GM19372 (cell line): ENCODE measurements around the gene TK2.
"Not testable (repeated sequence)": the region's sequence is repeated elsewhere in the genome, so short reads cannot be mapped to it uniquely, and the experiment has no call there.

Experiments
- ATAC-seq: cut with Tn5 transposase; IDR thresholded peaks from one replicate; pipeline ENCODE4 v1.9.1; 2021; ENCODE audit warnings: mild to moderate bottlenecking, low read depth, moderate library complexity; ENCODE audit not compliant: unreplicated experiment

Gene TK2

GRCh38 chr16:66549284-66550131, at the start of gene TK2:
TSS of gene TK2 (minus strand) at chr16:66550122. CDS start at chr16:66550061, 61 bp downstream.
- no peak for ATAC-seq

GRCh38 chr16:66598111-66598510, 48.2 kb upstream of the TK2 start:
- ATAC-seq = no peak

GRCh38 chr16:66596986-66597848, 47.3 kb upstream of the TK2 start:
- no peak for ATAC-seq

DNA sequence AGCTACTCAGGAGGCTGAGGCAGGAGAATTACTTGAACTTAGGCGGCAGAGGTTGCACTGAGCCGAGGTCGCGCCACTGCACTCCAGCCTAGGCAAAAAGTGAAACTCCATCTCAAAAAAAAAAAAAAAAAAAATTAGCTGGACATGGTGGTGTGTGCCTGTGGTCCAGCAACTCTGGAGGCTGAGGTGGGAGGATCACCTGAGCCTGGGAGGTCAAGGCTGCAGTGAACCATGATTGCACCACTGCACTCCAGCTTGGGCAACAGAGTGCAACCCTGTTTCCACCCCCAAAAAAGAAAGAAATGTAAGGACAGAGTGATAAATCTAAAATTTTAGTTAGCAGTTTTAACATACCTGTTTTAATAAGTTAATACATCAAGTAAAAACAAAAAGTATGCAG, 46.6 kb upstream of the TK2 start:
- not testable (repeated sequence) for ATAC-seq

DNA sequence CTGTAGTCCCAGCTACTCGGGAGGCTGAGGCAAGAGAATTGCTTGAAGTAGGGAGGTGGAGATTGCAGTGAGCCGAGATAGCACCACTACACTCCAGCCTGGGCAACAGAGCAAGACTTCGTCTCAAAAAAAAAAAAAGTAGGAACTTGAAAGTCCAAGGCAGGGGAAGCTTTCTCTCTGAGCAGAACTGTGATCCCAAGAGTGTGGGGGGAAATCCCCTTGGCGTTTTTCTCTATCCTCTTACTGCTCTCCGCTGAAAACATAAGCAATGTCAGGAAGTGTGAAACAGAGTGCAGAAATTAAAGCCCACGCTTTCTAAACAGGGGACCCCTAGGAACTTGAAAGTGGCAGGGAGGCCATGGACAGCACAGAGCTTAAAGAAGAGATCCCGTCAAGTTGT, 44.8 kb upstream of the TK2 start:
- no peak for ATAC-seq

DNA sequence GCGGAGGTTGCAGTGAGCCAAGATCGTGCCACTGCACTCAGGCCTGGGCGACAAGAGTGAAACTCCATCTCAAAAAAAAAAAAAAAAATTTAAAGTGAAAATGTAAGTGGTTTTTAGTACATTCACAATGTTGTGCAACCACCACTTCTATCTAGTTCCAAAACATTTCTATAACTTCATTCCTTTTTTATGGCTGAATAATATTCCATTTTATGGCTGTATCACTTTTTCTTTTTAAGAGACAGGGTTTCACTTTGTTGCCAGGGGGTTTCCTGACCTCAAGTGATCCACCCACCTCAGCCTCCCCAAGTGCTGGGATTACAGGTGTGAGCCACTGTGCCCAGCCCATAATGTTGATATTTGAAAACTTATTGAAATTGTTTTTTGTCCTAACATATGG, 42.9 kb upstream of the TK2 start:
- no peak for ATAC-seq

DNA sequence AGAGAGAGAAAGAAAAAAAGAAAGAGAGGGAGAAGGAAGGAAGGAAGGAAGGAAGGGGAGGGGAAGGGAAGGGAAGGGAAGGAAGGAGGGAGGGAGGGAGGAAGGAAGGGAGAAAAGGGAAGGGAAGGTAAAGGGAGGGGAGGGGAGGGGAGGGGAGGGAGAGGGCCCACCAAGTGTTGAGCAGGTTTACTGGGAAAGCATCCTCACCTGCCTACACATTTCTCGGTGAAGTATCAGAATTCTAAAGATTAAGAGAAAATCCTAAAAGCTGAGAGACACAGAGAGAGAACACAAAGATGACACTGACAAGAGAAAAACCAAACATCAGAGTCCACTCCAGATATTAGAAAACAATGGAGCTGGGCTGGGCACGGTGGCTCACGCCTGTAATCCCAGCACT, 42.3 kb upstream of the TK2 start:
- ATAC-seq = no peak

GRCh38 chr16:66591018-66591417, 41.1 kb upstream of the TK2 start:
- no peak for ATAC-seq

DNA sequence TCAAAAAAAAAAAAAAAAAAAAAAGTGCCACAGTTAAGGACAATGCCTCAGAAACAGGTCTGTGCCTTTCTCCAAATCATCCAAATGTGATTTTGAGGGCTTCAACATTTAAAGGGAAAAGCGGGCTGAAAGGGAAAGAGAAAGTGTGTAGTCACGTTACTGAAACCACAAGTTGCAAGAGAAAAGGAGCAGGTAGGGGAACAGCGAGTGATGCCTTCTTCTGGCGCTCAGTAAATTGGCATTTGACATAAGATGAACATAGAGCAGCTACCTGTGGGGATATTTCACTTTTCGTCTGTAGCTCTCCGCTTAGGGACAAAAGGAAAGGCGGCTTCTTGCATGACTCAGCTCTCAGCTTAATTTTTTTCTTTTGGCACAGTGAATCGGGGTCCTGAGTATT, 40.4 kb upstream of the TK2 start:
- ATAC-seq = no peak

DNA sequence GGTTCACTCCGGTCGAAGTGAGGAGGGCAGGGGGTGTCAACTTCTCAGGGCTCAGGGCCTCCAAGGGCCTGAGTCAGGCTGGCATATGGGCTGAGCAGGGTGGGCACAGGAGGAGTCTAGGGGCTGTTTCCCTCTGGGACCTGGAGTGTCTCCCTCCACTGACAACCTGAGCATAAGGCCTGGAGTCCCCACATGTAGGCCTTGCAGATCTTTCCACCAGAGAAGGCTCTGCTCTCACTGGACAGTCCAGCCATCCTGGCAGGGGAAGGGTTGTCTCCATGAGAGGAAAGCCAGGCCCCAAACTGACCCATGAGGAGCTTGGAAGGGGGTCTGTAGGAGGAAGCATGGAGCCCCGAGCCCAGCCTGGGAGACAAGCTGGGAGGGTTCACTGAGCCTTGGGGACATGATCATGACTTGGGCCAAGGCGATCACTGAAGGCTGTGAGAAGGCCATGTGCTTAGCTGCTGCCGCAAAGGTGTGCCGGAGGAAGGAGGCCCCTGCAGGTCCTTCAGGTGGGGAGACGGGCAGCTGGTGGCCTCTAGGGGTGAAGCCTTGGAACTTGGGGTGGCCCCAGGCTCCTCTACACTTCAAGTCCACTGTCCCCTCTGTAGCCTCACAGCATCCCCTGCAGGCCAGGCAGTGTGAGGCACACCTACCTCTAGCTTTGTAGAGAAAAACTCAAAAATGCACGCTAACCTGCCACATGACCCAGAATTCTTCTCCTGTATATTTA, 39.2 kb upstream of the TK2 start:
- ATAC-seq = peak; percentile 86

DNA sequence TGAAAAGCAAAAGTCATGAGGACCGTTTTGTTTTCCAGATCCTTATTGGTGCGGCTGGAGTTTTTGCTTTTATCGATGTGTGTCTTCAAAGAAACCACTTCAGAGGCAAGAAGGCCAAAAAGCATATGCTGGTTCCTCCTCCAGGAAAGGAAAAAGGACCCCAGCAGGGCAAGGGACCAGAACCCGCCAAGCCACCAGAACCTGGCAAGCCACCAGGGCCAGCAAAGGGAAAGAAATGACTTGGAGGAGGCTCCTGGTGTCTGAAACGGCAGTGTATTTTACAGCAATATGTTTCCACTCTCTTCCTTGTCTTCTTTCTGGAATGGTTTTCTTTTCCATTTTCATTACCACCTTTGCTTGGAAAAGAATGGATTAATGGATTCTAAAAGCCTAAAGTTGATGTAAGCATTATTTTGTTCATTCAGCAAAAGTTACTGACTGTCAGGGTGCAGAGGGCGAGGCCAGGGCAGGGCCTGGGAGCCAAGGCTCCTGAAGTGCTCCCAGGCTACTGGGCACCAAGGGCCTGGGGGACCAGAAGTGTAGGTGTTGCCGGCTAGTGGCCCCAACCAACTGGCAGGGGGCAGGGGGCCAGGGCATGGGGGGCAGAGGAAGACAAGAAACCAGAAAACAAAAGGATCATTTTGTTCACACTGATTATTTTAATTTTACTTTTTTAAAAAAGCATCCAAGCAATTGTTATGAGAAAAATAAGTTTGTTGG, 38.1 kb upstream of the TK2 start:
- ATAC-seq = no peak

- no peak for ATAC-seq
These were observed 35.7 kb upstream of the TK2 start for GRCh38 chr16:66585481-66586239.

DNA sequence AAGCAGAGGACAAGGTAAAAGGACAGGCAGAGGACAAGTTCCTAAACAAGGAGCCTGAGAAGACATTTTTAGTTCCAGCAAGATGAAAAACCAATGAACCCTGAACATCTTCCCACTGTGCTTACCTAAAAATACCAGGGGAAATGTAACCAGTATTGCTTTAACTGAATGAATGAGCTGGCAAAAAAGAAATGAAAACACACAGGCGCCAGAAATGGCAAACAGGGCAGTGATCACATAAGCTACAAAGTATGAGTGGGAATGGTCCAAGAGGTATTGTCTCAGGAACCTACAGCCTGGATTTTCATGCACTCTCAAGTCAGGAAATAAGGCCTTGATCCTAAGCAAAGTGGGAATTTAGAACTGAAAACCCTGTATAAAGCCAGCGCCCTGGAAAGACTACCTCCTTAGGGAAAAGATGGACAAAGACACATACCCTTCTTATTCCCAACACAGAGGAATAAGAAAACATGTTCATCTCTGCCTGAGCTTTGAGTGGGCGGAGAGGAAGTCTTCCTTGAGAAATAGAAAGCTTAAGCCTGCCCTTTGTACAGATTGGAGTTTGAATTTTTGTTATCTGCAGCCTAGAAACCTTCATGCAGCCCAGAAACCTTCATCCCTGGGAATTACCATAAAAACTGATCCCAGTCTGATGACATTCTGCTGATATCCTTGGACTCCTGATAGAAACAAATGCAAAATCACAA, 31.5 kb upstream of the TK2 start:
- ATAC-seq = no peak

- ATAC-seq = no peak
These were observed 30.8 kb upstream of the TK2 start for GRCh38 chr16:66580605-66581209.

DNA sequence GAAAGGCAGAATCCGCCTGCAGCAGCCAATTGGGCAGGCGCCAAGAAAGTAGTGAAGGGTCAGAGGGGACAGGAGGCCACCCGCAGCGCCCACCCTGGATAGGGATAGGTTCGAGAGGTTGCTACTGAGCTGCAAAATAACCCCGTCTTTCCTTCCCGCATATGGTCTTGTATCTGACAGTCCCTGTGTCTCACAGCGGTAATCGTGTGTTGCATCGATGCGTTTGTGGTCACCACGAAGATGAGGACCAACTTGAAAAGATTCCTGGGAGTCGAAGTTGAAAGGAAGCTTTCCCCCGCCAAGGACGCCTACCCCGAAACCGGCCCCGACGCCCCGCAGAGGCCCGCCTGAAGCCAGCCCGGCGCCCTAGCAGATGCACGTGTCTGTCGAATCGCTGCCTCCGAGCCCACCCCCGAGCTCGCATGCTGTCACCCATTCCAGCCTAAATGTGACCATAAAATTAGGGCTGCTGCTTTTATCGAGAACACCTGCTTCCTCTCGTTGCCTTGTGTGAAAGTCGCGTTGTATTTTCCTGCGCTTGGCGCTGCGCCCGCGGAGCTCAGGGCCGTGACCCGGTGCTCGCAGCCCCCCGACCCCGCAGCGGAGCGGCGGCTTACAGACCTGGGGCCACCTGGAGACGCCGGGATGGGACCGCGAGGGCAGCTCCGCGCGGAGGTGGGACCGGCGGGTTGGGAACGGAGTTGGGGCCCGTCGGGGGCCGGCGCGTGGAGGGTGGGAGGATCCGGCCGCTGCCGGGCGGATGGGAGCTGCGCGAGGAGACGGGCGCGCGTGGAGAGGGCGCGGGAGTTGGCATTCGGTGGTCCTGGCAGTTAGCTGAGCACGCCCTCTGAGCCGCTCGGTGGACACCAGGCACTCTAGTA, 29.0 kb upstream of the TK2 start, which contains the start of gene CMTM2:
CMTM2 (plus strand) TSS at position 813 of the 881 bp plus-strand sequence. CDS start 145 bp downstream, outside the sequence.
- no peak for ATAC-seq

DNA sequence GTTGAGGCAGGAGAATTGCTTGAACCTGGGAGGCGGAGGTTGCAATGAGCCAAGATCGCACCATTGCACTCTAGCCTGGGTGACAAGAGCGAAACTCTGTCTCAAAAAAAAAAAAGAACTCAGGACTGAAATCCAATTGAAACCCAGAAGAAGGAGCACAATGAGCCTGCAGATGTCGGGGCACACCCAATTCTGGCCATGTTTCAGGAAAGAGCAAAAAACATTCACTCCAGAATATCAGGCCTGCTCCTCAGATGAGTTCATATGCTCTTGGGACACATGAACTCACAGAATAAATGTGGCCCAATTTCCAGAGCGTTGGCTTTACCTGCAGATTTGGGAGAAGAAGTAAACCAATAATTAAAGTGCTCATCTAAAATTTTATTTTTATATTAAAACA, 26.4 kb upstream of the TK2 start:
- ATAC-seq = no peak

DNA sequence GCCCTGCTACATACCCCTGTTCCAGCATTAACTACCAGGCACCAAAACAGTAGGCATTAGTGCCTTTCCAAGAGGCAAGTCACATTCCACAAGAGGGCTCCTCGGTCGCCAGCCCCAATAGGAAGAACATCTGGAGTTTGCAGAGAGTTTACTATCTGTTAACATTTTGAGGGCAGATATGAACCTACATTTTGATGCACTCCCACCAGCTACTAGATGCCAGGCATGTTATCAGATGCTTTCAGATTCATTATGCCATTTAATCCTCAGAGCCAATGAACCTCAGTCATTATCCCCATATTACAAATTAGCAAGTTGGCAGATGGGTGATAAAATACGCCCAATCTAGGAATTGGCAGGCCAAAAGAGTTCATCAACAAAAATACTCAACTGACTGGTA, 25.1 kb upstream of the TK2 start:
- ATAC-seq = no peak
